NCI-H2171 treated with DMSO at 0.1 percent for 48 hours (cell line): Measurements from ENCODE around the gene BAK1.

ENCODE experiments used
- DNase-seq: peaks from one replicate; lab custom pipeline; 2025; lab: John Stamatoyannopoulos, UW

The BAK1 gene

GRCh38 chr6:33579828-33580714 is at the start of gene BAK1:
Gene BAK1 (minus strand): TSS chr6:33580276. CDS start chr6:33577604, 2,672 bp downstream.
- DNase-seq: peak; percentile 94

GRCh38 chr6:33628401-33628964 is 48.4 kb upstream of the BAK1 start:
- peak; percentile 20 for DNase-seq

GRCh38 chr6:33627876-33628275 is 47.8 kb upstream of the BAK1 start:
- no peak for DNase-seq

- DNase-seq: no peak
Measured at GRCh38 chr6:33624856-33625255, 44.8 kb upstream of the BAK1 start.

DNA sequence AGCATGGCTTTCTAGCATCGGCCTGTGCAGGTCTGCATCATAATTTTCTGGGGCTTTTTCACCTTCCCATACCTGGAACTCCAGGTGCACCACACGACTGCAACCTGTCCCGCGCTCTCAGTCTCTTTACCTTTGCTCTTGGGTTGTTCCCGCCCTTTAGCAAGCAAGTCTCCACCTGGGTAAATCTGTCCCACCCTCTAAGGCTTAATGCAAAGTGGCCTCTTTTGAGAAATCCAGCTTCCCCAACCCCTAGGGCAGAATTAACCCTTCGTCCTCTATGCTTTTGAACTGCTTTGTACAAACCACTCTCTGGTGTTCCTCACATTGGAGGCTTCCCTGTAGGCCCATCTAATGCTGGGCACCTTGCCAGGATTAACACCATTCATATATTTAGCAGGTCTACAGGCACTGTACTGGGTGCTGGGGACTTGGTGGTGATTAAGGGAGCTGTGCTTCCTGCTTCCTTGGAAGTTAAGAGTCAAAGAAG is 43.9 kb upstream of the BAK1 start:
- no peak for DNase-seq

DNA sequence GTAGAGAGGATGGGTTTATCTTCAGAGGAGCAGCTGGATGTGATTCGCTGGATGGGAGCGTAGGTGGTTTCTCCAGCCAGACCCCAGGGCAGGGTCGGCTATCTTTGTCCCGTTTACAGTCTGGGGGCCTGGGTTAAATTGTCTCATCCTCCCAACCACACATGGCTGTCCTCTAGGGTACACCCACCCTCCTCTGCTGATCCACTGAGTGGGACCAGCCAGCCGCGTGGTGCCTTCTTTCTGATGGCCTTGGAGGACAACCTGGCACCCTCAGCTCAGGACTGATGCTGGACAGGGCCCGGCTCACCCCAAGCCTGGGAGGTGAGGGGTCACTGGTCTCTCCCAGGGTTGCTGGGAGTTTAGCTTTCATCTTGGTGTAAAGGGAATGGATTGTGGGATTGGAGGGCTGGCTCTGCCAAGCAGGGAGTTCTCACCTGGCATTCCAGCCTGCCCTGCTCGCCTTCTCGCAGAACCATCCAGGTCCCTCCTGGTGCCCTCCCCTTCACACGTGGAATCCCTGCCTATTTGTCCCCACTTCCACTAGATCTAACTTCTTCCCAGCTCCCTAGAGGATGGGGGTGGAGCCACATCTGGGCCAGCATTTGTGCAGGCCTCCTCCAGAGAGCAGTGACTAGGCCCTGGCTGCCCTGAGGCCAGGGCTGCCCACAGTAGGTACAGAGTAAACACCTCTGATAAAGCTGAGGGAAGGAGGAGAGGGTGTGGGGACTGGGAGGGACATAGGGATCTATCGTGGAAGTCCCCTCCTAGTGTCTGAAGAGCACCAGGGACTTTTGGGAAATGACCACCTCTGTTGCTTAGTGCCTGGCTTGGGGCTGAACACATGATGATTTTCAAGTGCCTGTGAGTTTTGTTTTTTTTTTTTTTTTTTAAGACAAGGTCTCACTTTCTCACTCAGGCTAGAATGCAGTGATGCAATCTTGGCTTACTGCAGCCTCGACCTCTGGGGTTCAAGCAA is 42.7 kb upstream of the BAK1 start:
- no peak for DNase-seq

DNA sequence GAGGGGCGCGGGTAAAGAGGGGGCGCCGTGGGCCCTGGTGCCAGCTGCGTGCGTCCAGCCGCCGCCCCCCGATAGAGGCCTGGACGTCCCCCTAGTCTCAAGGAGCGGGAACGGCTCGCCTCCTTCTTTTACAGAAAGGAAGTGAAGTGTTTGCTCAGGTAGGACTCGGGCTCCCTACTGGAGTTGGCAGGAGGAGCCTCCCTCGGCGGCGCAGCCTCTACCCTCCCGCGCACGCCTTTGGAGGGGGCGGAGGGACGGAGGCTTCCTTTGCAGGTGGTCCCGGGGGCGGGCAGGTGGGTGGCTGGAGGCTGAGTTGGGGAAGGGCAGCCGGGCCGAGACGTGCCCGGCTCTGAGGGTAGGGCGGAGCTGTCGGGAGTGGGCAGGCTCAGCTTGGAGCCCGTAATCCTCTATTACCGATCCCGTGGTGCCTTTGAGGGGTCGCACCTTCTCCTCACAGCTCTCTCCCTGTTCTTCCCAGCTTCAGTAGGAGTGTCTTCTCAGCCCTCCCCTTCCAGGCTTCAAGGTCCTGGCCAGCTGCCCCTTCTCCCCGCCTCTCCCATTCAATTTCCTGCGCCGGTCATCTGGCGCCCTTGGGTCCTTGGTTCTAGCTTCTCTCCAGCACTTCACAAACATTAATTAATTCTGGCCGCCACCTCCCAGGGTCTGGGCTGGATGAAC is 41.8 kb upstream of the BAK1 start:
- peak; percentile 44 for DNase-seq

DNA sequence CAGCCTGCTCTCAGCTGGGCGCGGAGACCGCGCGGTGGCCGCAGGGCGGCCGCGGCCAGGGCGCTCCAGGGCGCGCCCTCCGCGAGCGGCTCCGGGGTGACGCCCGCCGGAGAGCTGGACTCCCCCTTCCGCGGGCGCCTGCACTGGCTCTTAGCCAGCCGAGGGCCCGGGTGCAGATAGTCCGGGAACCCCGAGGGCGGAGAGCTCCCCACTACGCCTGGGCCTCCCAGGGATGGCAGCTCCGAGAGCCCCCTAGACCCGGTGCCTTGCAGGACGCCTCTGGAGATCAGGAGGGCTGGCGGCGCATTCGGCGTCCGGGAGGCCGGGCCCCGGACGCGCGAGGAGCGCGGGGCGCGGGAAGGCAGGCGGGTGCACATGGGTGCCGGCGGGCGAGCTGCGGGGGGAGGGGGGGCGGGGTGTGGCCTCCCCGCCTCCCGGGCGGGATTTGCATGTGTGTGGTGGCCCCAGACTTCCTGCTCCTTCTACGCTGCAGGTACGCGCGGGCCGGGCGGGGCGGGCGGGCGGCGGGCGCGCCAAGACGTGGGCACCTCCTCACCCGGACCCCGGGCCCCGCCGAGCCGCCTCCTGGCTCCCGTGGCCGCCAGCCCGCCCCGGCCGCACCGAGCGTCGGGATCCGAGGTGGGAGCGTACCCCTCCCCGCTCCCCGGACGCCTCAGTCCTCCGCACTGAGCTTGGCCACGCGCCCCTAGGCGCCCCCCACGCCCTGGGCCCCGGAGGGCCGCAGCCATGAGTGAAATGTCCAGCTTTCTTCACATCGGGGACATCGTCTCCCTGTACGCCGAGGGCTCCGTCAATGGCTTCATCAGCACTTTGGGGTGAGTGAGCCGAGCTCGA is 41.0 kb upstream of the BAK1 start, which contains the start of gene ITPR3:
Gene ITPR3 (plus strand): TSS at position 467 of the 855 bp plus-strand sequence. CDS start 281 bp downstream, at position 748.
- DNase-seq: peak; percentile 68

- DNase-seq: peak; percentile 53
Measured at GRCh38 chr6:33620158-33620855, 40.2 kb upstream of the BAK1 start.

DNA sequence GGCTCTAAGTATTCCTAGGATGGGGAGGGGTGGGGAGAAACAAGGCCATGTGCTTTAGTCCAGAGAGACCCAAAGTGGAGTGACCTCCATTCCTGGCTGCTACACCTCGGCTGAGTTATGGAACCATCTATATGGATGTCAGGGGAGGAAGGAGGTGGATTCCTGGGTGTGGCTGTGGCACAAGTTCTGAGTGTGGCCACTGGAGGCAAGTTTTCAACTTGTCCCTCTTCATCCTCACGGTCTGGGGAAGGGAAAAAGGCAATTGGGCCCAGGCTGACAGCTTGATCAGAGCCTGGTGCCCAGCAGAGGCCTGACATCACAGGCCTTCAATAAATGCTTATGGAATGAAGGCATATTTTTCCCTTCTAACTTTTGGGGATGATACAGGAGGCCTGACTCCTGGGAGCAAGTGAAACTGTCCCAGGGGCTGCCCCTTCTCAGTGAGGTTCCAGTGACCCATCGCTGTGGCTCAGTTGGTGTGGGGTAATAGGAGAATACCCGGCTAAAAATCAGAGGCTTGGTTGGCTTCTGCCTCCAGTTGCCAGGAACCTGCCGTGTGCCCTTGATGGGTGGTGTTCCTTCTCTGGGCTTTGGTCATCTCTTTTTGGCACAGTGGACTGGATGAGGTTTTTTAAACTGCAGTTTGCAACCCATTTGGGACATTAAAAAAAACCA is 39.2 kb upstream of the BAK1 start:
- DNase-seq: no peak

GRCh38 chr6:33616913-33617312 is 36.8 kb upstream of the BAK1 start:
- DNase-seq: no peak

DNA sequence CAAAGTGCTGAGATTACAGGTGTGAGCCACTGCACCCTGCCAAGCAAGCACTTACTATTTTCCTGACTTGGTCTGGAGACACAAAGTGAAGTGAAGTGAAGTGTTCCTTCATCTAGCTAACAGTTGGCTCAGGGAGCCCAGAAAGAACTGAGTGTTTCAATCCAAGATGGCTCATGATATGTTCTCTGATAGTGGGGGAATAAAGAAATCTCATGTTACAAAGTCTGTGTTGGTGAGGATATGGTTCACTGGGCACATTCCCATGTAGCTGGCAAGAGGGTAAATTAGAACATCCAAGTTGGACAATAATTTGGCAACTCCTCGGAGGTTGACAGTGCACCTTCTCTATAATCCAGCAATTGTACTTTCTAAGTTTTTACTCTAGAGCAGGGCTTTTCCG is 36.0 kb upstream of the BAK1 start:
- DNase-seq: no peak

DNA sequence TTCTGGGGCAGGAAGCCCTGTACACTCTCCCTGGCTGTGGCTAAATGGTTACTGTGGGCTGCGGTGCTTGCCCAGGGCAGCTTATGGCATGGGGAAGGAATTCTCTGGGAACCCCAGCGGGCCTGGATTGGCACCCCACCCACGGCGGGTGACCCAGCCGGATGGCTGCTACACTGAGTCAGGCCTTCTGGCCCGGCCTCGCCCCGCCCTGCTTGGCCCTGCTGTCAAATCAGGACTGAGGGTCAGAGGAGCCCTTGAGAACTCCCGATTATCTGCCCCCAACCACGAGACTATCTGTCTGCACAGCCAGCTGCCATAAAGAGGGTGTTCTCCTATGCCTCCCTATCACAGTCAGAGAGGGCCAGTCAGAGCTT is 33.7 kb upstream of the BAK1 start:
- no peak for DNase-seq

DNA sequence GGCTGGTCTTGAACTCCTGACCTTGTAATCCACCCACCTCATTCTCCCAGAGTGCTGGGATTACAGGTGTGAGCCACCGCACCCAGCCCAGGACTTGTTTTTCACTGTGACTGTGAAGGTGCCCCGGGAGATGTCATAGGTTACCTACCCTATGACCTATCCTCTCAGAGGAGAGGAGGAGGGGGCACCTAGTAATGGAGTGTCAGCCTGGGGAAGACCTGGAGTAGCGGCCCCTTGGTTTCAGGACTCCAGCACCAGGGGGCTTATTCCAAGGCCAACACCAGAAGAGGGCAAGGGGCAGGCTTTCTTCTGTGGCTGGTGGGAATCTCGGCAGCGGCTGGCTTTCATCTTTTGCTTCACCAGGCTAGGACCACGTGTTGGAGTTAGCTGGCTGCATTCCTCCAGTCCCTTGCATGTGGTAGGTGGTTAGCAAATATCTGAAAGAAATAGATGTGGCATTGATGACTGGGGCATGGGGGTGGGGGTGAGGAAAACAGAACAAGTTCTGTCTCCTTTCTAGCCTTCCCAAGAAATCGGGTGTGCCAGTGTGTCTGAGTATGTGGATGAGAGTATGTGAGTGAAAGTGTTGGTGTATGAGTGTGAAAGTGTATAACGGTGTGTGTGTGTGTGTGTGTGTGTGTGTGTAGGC is 33.2 kb upstream of the BAK1 start:
- DNase-seq: no peak

GRCh38 chr6:33610779-33611732 is 31.0 kb upstream of the BAK1 start:
- DNase-seq: no peak

GRCh38 chr6:33610067-33610466 is 30.0 kb upstream of the BAK1 start:
- DNase-seq: no peak

DNA sequence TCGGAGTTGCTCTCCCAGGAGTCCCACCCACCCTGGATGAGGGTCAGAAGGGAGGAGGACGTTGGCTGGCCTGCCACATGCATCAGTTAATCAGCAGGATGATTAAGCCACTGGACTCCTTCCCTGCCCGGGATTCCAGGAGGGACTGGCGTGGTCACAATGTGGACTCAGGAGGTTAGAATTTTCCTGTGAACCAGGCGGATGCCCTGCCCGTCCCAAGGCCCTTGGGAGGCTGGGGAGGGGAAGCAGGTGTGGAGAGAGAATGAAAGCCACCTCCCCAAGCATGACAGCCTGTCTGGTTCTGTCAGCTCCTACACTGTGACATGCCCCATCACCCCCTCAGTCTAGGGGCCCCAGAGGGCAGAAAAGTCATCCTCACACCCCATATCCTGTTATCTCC is 29.5 kb upstream of the BAK1 start:
- no peak for DNase-seq

GRCh38 chr6:33609019-33609418 is 28.9 kb upstream of the BAK1 start:
- DNase-seq: no peak
